H9 (cell line): ENCODE results near the gene FNDC3B. TPM values are rescaled to one million over a fixed set of nuclear protein-coding genes. Genes with fewer than 3 reads are reported as not detected.
A peak's percentile ranks its signal among the peaks of the same experiment; 100 is the strongest.

Experiments
- DNase-seq: peaks from one replicate; pipeline ENCODE4 v3.0.0-alpha.2; 2017
- H2AFZ ChIP-seq: one replicate; pipeline ENCODE4 v1.6.1; 2013; ENCODE audit warnings: mild to moderate bottlenecking, low read length, control low read depth, moderate library complexity
- H2AK5ac ChIP-seq: 2 replicates; pipeline ENCODE4 v1.6.1; 2013; ENCODE audit warnings: low read length, control low read depth, mixed read lengths; ENCODE audit not compliant: insufficient read length
- H2BK120ac ChIP-seq: one replicate; pipeline ENCODE4 v1.6.1; 2013; ENCODE audit warnings: low read depth, mild to moderate bottlenecking, low read length, control low read depth, inconsistent platforms; ENCODE audit not compliant: poor library complexity, severe bottlenecking
- H2BK12ac ChIP-seq: 2 replicates; pipeline ENCODE4 v1.6.1; 2013; ENCODE audit warnings: low read length, control low read depth, mixed read lengths, low read depth; ENCODE audit not compliant: insufficient read length
- H2BK15ac ChIP-seq: 2 replicates; pipeline ENCODE4 v1.6.1; 2013; ENCODE audit warnings: low read depth, low read length, control low read depth
- H2BK20ac ChIP-seq: one replicate; pipeline ENCODE4 v1.6.1; 2013; ENCODE audit warnings: low read depth, mild to moderate bottlenecking, low read length, control low read depth, inconsistent platforms; ENCODE audit not compliant: poor library complexity, severe bottlenecking
- H2BK5ac ChIP-seq: 2 replicates; pipeline ENCODE4 v1.6.1; 2013; ENCODE audit warnings: low read length, control low read depth, mixed read lengths; ENCODE audit not compliant: insufficient read length
- H3K14ac ChIP-seq: 2 replicates; pipeline ENCODE4 v1.6.1; 2013; ENCODE audit warnings: low read length, control low read depth; ENCODE audit not compliant: insufficient read depth
- H3K18ac ChIP-seq: 2 replicates; pipeline ENCODE4 v1.6.1; 2013; ENCODE audit warnings: low read depth, mild to moderate bottlenecking, mixed read lengths, low read length, control low read depth; ENCODE audit not compliant: insufficient read length
- H3K23ac ChIP-seq: 2 replicates; pipeline ENCODE4 v1.6.1; 2013; ENCODE audit warnings: low read length, control low read depth, mixed read lengths, low read depth; ENCODE audit not compliant: insufficient read length
- H3K23me2 ChIP-seq: 2 replicates; pipeline ENCODE4 v1.6.1; 2013; ENCODE audit warnings: low read depth, mild to moderate bottlenecking, mixed read lengths, low read length, control low read depth; ENCODE audit not compliant: insufficient read length, poor library complexity, severe bottlenecking
- H3K27ac ChIP-seq: 2 replicates; pipeline ENCODE4 v1.5.1; 2013; ENCODE audit warnings: low read length, control low read depth, mixed read lengths, low read depth; ENCODE audit not compliant: insufficient read length
- H3K27me3 ChIP-seq: 2 replicates; pipeline ENCODE4 v1.6.1; 2013; ENCODE audit warnings: low read length, control low read depth, inconsistent platforms; ENCODE audit not compliant: insufficient read depth
- H3K4ac ChIP-seq: 2 replicates; pipeline ENCODE4 v1.6.1; 2013; ENCODE audit warnings: low read depth, mild to moderate bottlenecking, control low read depth, inconsistent platforms, low read length, moderate library complexity
- H3K4me1 ChIP-seq: 2 replicates; pipeline ENCODE4 v1.6.1; 2013; ENCODE audit warnings: low read length, control low read depth, inconsistent platforms; ENCODE audit not compliant: insufficient read depth
- H3K4me2 ChIP-seq: 2 replicates; pipeline ENCODE4 v1.6.1; 2013; ENCODE audit warnings: low read length, control low read depth, mixed read lengths; ENCODE audit not compliant: insufficient read length, insufficient read depth
- H3K56ac ChIP-seq: 2 replicates; pipeline ENCODE4 v1.6.1; 2013; ENCODE audit warnings: low read depth, mild to moderate bottlenecking, mixed read lengths, low read length, control low read depth; ENCODE audit not compliant: insufficient read length
- H3K79me1 ChIP-seq: 2 replicates; pipeline ENCODE4 v1.6.1; 2013; ENCODE audit warnings: low read depth, mild to moderate bottlenecking, moderate library complexity, low read length, control low read depth, inconsistent platforms; ENCODE audit not compliant: insufficient read depth, poor library complexity, severe bottlenecking
- H3K79me2 ChIP-seq: 2 replicates; pipeline ENCODE4 v1.6.1; 2013; ENCODE audit warnings: low read length, control low read depth, inconsistent platforms; ENCODE audit not compliant: insufficient read depth
- H3K9ac ChIP-seq: 2 replicates; pipeline ENCODE4 v1.6.1; 2013; ENCODE audit warnings: low read length, control low read depth, mixed read lengths; ENCODE audit not compliant: insufficient read length; ENCODE audit errors: extremely low read depth
- H3K9me3 ChIP-seq: one replicate; pipeline ENCODE4 v1.6.1; 2013; ENCODE audit warnings: low read depth, low read length, inconsistent platforms; ENCODE audit not compliant: control insufficient read depth
- H3T11ph ChIP-seq: one replicate; pipeline ENCODE4 v1.6.1; 2013; ENCODE audit warnings: mild to moderate bottlenecking, low read length, control low read depth, inconsistent platforms
- H4K20me1 ChIP-seq: one replicate; pipeline ENCODE4 v1.6.1; 2013; ENCODE audit not compliant: control insufficient read depth, insufficient read length, insufficient read depth
- H4K5ac ChIP-seq: 2 replicates; pipeline ENCODE4 v1.6.1; 2013; ENCODE audit warnings: low read depth, mild to moderate bottlenecking, mixed read lengths, low read length, control low read depth; ENCODE audit not compliant: insufficient read length
- H4K8ac ChIP-seq: replicated peaks from 2 replicates; pipeline ENCODE4 v1.6.1; 2013; ENCODE audit warnings: low read length, control low read depth, mixed read lengths, low read depth; ENCODE audit not compliant: insufficient read length
- H4K91ac ChIP-seq: 2 replicates; pipeline ENCODE4 v1.6.1; 2013; ENCODE audit warnings: low read depth, mild to moderate bottlenecking, moderate library complexity, mixed read lengths, low read length, control low read depth; ENCODE audit not compliant: insufficient read length
- H3K27ac Mint-ChIP-seq, 3 experiments: 2 replicates in 2 of 3; 3 replicates in 1 of 3; pipeline ENCODE4 v1.8.0; 2020 to 2021; ENCODE audit warnings: mixed read lengths in 3 of 3, mild to moderate bottlenecking in 1 of 3, moderate library complexity in 1 of 3
- H3K27me3 Mint-ChIP-seq: 2 replicates; pipeline ENCODE4 v1.8.0; 2021; ENCODE audit warnings: low read depth, mild to moderate bottlenecking, moderate library complexity, mixed read lengths
- H3K36me3 Mint-ChIP-seq, 3 experiments: 2 replicates in 2 of 3; 3 replicates in 1 of 3; pipeline ENCODE4 v1.8.0; 2020 to 2021; ENCODE audit warnings: low read depth in 3 of 3, mixed read lengths in 3 of 3; ENCODE audit not compliant: insufficient read depth in 1 of 3
- H3K4me1 Mint-ChIP-seq, 2 experiments: 2 replicates each; pipeline ENCODE4 v1.8.0; 2020; ENCODE audit warnings: mixed read lengths in 2 of 2
- H3K4me3 Mint-ChIP-seq, 2 experiments: 2 replicates in 1 of 2; 3 replicates in 1 of 2; pipeline ENCODE4 v1.8.0; 2020 to 2021; ENCODE audit warnings: mild to moderate bottlenecking in 2 of 2, mixed read lengths in 2 of 2, moderate library complexity in 1 of 2
- H3K9me3 Mint-ChIP-seq, 2 experiments: 2 replicates in 1 of 2; 3 replicates in 1 of 2; pipeline ENCODE4 v1.8.0; 2020; ENCODE audit warnings: mild to moderate bottlenecking in 2 of 2, mixed read lengths in 2 of 2, moderate library complexity in 1 of 2
- CTCF ChIP-seq: fragments of 200-600 bp; sonication (generic); conservative IDR thresholded peaks from 3 replicates; pipeline ENCODE4 v1.8.0; 2021; ENCODE audit warnings: antibody characterized with exemption, mild to moderate bottlenecking
- WGBS: extraction: QIAGEN DNeasy Blood & Tissue Kit; methylation state at CpG from one replicate; pipeline ENCODE4 v1.1.7; 2013; ENCODE audit warnings: missing lambda C conversion rate, low lambda C conversion rate, mixed read lengths; ENCODE audit not compliant: insufficient read length; ENCODE audit errors: extremely low coverage; 5-methylcytosine and 5-hydroxymethylcytosine counted together
- total RNA-seq: library from RNA; stranded (reverse); gene quantifications from 2 replicates; pipeline ENCODE4 v1.2.1, GENCODE V29; 2021

Gene FNDC3B
- total RNA-seq, 1 experiment from 2014 or later: 43.8 TPM

- H3K23me2 ChIP-seq: peaks cover 4% of the 10 kb centered on the region
- no peak overlapping the region for H2AK5ac ChIP-seq
- no peaks in the 10 kb centered on the region for H3K79me1 ChIP-seq
- no peaks in the 10 kb centered on the region for H4K20me1 ChIP-seq
- no peak overlapping the region for H4K5ac ChIP-seq
- Mint-ChIP-seq H3K9me3 (no peaks in the 10 kb centered on the region; a peak in 1 of 5 replicates), H3K27me3 (no peaks in the 10 kb centered on the region), H3K4me1 (peaks cover 79 to 82% of the 10 kb centered on the region in 2 experiments), H3K4me3 (peak overlapping the region in 1 of 2 experiments; percentile 8; a peak in 1 of 5 replicates), H3K27ac (peak overlapping the region; percentile 81 to 99 (median 97); a peak in 5 of 7 replicates), H3K36me3 (peaks cover 3 to 9% (median 3%) of the 10 kb centered on the region in 3 experiments; a peak in 4 of 7 replicates)
- H3K9me3 ChIP-seq: no peaks in the 10 kb centered on the region
- no CpG with 5 or more reads among the region's 13 CpGs for WGBS
- no peak for TF ChIP-seq CTCF
- H2BK120ac ChIP-seq: no peak overlapping the region
- no peak overlapping the region for H3K9ac ChIP-seq
- H3T11ph ChIP-seq: no peak overlapping the region
- no peaks in the 10 kb centered on the region for H3K27me3 ChIP-seq
- H2BK5ac ChIP-seq: no peak overlapping the region
- H3K79me2 ChIP-seq: peaks cover 7% of the 10 kb centered on the region; the same call in 1 of the 2 replicates
- H3K4ac ChIP-seq: no peak overlapping the region
- H2AFZ ChIP-seq: no peak overlapping the region
- H3K18ac ChIP-seq: no peak overlapping the region
- H3K56ac ChIP-seq: no peak overlapping the region
- H4K8ac ChIP-seq: no peak overlapping the region
- H3K4me2 ChIP-seq: peak overlapping the region; percentile 73
- H3K4me1 ChIP-seq: peaks cover 23% of the 10 kb centered on the region
- no peak overlapping the region for H3K23ac ChIP-seq
- H2BK15ac ChIP-seq: no peak overlapping the region
- no peak for DNase-seq
- H2BK12ac ChIP-seq: peak overlapping the region; percentile 93
- no peak overlapping the region for H3K14ac ChIP-seq
- peak overlapping the region; percentile 100 for H3K27ac ChIP-seq
- no peak overlapping the region for H2BK20ac ChIP-seq
- H4K91ac ChIP-seq: no peak overlapping the region
Measured at GRCh38 chr3:172173316-172174254, 134.2 kb downstream of the FNDC3B start.
